Vagina (tissue), 2 donors: ENCODE data around the gene MRPS27.

Source experiments
- CTCF ChIP-seq, 3 experiments: fragments of 450-650 bp in 2 of 3; fragments of 200-600 bp in 1 of 3; sonication (generic) in 1 of 3; IDR thresholded peaks; one replicate each; pipeline ENCODE4 v1.5.1; 2017 to 2019; ENCODE audit warnings: antibody characterized with exemption in 3 of 3, mild to moderate bottlenecking in 2 of 3, moderate library complexity in 2 of 3
- POLR2AphosphoS5 ChIP-seq, 2 donors: sonication (generic); formaldehyde crosslinking; IDR thresholded peaks; one replicate each; pipeline ENCODE4 v1.9.0; 2017; ENCODE audit warnings: antibody characterized with exemption in 2 of 2, mild to moderate bottlenecking in 2 of 2, low read depth in 1 of 2; ENCODE audit not compliant: insufficient read depth in 1 of 2

DNA sequence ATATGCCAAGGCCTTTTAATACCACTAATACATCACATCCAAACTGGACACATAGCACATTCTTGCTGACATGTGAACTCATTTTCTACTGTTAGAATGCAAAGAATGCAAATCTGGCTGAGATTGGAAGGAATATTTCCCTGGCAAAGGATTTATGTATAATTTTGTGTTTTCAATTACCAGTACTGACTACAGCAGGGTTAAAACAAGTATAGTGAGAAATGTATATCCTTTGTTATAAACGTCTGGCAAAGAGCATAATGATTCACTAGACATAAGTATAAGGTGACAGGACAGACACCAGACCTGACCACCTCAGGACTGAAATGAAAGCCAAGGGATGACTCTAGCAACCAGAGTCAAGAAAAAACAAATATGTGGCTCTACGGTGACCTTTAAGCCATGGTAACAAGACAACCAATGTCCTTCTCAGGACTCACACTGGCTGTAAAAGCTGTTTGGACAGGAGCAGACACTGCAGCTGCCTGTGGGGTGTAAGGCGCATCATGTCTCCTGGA is 95.0 kb downstream of the MRPS27 start:
- TF ChIP-seq CTCF (IDR thresholded peaks at IDR 0.05) (no peak), POLR2AphosphoS5 (IDR thresholded peaks at IDR 0.05; ENCODE audit: insufficient read depth in 1 of 2, low read depth in 1 of 2) (no peak)
